ENCODE measurements around the gene ARSB.

Gene ARSB

DNA sequence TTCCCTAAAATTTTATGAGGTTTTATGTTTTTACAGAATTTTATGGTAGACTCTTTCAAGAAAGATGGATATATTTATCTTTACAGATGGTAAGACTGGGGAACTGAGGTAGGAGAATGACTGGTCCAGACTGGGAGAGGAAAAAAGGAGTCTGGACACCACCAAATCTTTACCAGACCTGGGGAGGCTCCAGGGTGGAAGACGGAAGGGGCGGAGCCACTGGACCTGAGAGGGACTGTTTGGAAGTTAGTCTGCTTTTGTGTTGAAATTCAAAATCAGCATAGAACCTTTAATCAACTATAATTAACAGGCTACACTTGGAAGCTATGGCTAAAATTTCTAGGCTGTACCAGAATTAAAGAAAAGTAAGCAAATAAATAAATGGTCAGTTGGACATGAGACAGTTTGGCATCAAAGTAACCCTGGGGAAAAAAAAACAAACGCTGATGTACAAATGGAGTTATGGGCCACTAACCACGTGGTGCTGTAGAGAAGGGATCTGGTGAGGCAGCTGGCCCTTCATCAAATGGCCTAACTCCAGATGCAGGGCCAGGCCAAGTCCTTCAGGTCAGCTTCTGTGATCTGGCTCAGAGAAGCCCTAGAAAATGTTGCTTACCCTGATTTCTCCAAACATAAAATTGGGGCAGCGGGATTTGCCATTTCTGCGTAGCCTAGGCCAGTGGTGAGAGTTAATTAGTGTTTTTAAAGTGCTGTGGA is 155.1 kb downstream of the ARSB start:
- no peak for DNase-seq

DNA sequence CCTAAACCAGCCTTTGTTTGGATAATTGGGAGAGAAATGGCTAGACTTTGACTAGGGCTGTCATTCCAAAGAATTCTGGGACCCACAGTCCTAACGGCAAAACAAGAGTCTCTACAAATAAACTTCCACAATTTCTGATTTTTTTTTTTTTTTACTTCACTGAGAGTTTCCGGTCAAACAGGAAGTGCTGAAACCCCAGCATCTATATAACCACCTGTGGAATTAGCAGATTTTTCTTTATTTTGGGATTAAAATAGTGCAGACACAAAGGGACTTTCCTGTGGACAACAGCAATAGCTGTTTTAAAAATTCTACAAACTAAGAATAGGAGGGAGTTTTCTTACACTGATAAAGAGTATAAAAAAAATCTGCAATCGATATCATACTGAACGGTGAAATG is 157.4 kb downstream of the ARSB start:
- DNase-seq, result no peak

DNA sequence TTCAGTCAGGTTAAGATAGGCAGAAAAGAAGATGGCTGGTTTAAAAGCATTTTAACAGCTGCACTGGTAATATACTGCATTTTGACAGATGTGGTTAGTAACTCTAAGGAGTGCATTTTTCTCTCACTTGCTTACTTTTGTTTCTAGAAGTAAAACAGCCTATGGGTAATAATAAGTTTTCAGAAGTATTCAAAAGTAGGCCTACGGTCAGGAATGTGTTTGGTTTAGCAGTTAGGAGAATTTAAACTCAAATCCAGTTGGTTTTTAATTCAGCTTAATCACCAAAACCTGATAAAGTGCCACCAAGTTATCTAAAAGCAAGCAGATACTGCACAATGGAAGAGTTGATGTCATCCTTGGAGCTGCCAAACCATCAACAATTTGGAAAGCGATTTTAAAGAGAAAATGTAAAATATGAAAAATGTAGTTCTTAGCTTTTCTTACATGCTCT is 160.3 kb downstream of the ARSB start:
- DNase-seq, result no peak

- DNase-seq, result no peak
Observed at GRCh38 chr5:78823196-78823595, 161.9 kb downstream of the ARSB start.

GRCh38 chr5:78821536-78822021 is 163.5 kb downstream of the ARSB start:
- no peak for DNase-seq

- DNase-seq, result no peak
Observed at GRCh38 chr5:78819707-78820106, 165.4 kb downstream of the ARSB start.

GRCh38 chr5:78819166-78819565 is 165.9 kb downstream of the ARSB start:
- no peak for DNase-seq

DNA sequence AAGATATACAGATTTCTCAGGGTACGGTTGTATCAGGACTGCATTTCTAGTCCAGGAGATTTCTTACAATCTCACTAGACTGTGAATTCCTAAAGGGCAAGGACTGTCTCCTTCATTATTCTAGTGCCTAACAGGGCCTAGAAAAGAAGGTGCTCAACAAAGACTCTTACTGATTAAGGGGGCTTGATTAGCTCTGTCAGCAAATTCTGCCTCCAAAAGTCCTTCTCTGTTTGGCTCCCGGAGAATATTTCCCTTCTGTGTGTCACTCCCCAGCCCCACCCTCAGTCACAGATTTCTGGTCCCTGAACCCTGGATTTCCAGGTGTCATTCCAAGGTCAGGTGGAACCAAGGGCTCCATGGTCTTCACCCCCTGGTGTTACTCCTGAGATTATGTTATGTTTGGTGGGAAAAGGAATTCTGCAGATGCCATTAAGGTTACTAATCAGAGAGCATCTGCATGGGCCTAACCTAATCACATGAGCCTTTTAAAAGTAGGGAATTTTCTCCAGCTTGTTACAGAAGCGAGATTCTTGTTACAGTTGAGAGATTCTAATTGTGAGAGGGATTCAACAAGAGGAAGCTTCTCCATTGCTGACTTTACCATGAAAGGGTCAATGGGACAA is 168.9 kb downstream of the ARSB start:
- DNase-seq, result no peak

GRCh38 chr5:78813906-78814530 is 171.1 kb downstream of the ARSB start:
- DNase-seq, result no peak

DNA sequence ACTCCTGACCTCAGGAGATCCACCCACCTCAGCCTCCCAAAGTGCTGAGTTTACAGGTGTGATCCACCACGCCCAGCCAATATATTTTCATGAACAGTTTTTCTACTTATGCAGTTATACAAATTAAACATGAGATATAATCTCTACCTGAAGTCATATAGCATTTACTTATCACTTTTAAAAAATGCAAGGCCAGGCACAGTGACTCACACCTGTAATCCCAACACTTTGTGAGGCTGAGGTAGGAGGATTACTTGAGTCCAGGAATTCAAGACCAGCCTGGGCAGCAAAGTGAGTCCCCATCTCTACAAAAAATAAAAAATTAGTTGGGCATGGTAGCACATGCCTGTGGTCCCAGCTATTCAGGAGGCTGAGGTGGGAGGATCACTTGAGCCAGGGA is 171.8 kb downstream of the ARSB start:
- DNase-seq, result no peak

GRCh38 chr5:78811866-78812265 is 173.2 kb downstream of the ARSB start:
- DNase-seq, result no peak

DNA sequence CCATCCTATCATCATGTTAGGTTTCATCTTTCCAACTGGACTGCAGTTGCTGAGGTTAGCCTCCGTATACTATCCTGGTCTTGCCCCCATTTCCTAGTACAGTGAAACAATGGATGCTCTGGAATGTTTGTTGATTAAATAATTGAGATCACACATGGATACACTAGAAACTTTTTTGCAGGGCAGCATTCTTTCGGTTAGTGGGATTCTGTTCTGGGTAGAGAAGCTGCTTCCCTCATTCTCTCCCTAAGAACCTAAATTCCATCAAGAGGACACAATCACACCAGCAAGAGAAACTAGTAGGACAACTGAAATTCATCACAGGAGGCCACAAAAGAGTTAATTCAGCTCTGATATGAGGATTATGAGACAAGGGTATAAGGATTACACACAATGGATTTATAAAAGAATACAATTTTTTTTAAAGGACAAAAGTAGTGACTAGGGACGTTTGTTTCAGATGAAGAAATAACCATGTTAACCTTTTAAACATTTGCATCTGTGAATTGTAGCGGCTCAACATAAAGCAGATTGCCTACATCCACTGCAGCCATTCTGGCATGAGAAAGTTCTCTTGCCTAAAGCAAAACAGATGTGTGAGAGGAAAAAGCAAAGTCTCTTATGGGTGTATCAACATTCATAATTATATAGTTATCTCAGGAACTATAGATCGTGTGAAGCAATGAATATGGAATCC is 173.8 kb downstream of the ARSB start:
- no peak for DNase-seq

DNA sequence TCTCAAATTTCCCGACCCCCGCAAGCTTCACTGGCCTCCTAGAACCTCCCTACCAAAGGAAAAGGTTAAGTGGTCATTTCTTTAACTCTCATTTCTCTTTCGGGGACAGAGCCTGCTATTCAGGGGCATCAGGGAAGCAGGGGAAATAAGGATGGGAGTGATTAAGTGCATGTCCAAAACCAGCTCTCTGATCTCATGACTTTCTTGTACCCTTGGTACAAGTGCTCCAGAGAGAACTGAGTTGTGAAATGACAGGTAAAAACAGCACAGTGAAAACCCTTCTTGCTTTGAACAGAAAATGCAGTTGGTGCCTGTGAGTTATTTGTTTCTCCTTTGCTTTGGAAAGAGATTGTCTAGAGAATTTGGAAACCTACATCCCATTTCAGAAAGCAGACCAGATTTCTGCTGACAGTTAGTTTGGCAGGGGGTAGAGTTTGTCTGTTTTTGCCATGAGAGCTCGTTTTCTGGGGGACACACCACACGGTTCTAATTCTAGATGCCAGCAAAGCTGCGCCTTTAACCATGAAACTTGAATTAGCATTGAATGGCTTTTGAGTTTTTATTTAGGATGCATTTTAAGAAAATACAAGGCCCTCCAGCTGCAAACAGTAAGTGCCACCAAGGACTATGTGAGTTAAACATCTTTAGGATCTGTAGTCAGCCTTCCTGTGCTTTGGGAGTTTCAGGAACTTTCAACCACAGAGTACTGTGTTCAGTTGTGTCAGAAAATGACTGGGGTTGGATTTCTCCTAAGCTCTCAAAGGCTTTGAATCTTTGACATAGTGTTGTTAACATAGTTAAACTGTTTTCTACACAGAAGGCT is 174.8 kb downstream of the ARSB start:
- no peak for DNase-seq

DNA sequence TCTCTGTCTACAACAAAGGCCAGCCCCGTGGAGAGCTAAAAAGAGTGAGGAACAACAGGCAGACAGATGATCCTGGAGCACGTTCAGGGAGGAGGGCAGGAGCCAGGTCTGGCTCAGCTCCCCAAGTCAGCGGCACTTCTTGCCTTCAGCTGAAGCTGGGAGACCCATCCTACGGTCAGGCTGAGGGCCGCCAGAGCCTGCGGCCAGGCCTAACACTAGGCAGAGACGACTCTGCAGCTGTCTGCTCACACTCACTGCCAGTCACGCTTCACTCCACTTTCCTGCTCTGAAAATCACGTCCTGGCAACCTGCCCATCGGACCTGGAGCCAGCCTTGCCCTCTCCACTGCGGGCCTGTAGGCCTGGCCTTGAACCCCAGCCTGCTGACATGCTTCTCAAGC is 175.7 kb downstream of the ARSB start:
- DNase-seq, result no peak

GRCh38 chr5:78808818-78809217 is 176.3 kb downstream of the ARSB start:
- no peak for DNase-seq

- no peak for DNase-seq
Observed at GRCh38 chr5:78808380-78808779, 176.7 kb downstream of the ARSB start.

DNA sequence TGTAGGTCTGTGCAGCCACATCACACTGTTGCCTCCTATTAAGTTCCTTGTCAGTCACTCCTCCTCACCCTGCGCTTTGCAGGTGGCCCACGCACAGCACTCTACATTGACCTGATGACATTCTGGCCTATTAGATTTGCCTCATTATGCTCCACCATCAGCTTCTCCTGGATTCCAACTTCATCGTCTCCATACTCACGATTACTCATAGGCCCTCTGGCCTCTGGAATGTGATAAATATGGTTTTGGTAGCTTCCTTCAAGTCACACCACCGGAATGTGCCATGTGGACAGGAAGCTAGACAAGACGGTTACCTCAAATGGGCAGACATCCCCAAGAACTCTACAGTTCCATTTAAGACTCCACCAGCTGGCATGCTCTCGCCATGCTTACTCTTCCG is 178.6 kb downstream of the ARSB start:
- no peak for DNase-seq

DNA sequence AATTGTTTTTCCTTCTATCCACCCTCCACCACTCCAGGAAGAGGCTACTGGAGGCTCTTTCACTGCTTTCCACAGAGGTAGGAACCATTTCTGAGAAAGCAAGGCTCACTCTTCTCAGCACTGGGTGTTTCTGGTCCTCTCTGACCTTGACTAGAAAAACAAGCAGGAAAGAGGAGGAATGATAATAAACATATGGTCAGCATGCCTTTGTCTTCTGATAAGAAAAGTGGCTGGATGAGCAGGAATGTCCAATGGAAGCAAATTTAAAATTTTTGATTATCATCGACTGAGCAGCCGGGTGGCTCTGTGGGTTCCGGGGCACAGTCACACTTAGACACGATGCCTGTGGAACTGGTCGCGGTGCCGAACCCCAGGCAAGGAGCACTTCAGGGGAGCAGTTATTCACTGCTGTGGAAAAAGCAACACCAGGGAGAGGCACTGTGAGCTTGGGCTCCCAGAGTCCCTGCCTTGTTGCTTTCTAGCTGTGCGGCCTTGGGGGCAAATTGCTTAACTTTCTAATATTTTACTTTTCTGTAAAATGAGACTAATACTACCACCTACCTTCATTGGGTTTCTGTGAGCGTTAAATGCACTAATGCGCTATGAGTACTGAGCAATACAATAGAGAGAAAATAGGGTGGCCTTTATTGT is 179.5 kb downstream of the ARSB start:
- DNase-seq, result no peak

DNA sequence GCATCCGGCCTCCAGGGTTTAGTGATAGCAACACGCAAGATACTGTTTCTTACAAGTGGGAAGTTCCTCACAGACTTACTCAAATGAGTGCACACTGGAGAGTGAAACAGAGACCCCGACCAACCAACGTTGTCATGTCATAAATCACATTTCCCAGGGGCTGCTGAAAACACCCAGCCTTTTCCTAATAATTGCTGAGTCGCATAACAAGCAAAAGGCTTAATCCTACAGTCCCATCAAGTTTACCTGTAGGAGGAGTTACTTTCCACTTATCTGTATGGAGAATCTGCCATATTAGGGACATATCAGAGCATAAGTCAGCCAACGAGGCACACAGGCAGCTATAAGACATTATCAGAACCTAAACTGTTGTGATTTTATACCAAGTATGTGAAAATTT is 180.1 kb downstream of the ARSB start:
- no peak for DNase-seq

GRCh38 chr5:78803941-78804340 is 181.2 kb downstream of the ARSB start:
- DNase-seq, result no peak

GRCh38 chr5:78803353-78803752 is 181.8 kb downstream of the ARSB start:
- DNase-seq, result no peak

- DNase-seq, result no peak
Observed at GRCh38 chr5:78801413-78801812, 183.7 kb downstream of the ARSB start.
